ENCODE measurements around the gene CUEDC1. TPM values are rescaled to one million over a fixed set of nuclear protein-coding genes. Genes with fewer than 3 reads are reported as not detected.
A peak's percentile ranks its signal among the peaks of the same experiment; 100 is the strongest.

The CUEDC1 gene
- total and polyA plus RNA-seq, 2 of the 4 experiments (the other 2 are of a cell fraction), result 4.1 to 21.2 TPM

- in situ Hi-C loops (cut with MboI; ENCODE audit: low sequenced_read_pairs), result loop anchor here (5.0 kb wide), 1 partner anchor 705 kb away; no protein-coding TSS in a partner anchor
These were observed 122.7 kb downstream of the CUEDC1 start for GRCh38 chr17:57832314-57833178.

More at GRCh38 chr17:57832314-57833178, 122.7 kb downstream of the CUEDC1 start:
- H3K27me3 ChIP-seq (ENCODE audit: control insufficient read depth, insufficient read depth, low read length), result no peaks in the 10 kb centered on the region
- H2AFZ ChIP-seq (replicated peaks; ENCODE audit: low read length, poor library complexity), result peak overlapping the region; percentile 92
- no peaks in the 10 kb centered on the region for H3K79me1 ChIP-seq (ENCODE audit: low read depth in 1 of 2, low read length in 2 of 2)
- no peaks in the 10 kb centered on the region for H3K9me1 ChIP-seq (ENCODE audit: insufficient read depth, low read length)
- no peak overlapping the region for H2BK20ac ChIP-seq (ENCODE audit: low read depth, low read length)
- no peak overlapping the region for H2BK120ac ChIP-seq (ENCODE audit: low read depth, low read length)
- no peaks in the 10 kb centered on the region for H3K36me3 ChIP-seq (ENCODE audit: control insufficient read depth, insufficient read depth, low read length)
- no peak overlapping the region for H2BK5ac ChIP-seq (ENCODE audit: low read depth, low read length, poor library complexity, severe bottlenecking)
- no peak overlapping the region for H3K4me3 ChIP-seq (ENCODE audit: insufficient read depth, low read depth, low read length)
- CTCF ChIA-PET, result interaction anchor here (0.6 to 1.6 kb wide), 15 partner anchors 13 to 710 kb away, joined by 3 to 6 read pairs (median 3); no protein-coding TSS in a partner anchor
- no peak overlapping the region for H3K23ac ChIP-seq (ENCODE audit: low read depth, low read length)
- no peak overlapping the region for H4K5ac ChIP-seq (ENCODE audit: low read depth, low read length)
- ATAC-seq (ENCODE audit: low read depth), result peak; percentile 6; the same call in 1 of the 2 replicates
- H4K20me1 ChIP-seq (ENCODE audit: insufficient read depth, low read length), result no peaks in the 10 kb centered on the region; the same call in 1 of the 2 replicates
- TF ChIP-seq RAD21 (IDR thresholded peaks at IDR 0.05; ENCODE audit: low read length) (no peak), ELK1 (IDR thresholded peaks at IDR 0.05; ENCODE audit: borderline replicate concordance, low read depth, low read length) (no peak), CEBPB (IDR thresholded peaks at IDR 0.05; ENCODE audit: low read depth, low read length) (no peak), RFX5 (IDR thresholded peaks at IDR 0.05; ENCODE audit: low read depth, low read length) (no peak), MXI1 (IDR thresholded peaks at IDR 0.05; ENCODE audit: borderline replicate concordance, low read depth, low read length) (no peak), FOS (IDR thresholded peaks at IDR 0.05; ENCODE audit: low read depth, low read length) (no peak), CHD1 (IDR thresholded peaks at IDR 0.05; ENCODE audit: low read depth, low read length) (no peak), USF2 (IDR thresholded peaks at IDR 0.05; ENCODE audit: low read depth, low read length) (no peak), SMC3 (IDR thresholded peaks at IDR 0.05; ENCODE audit: low read depth, low read length) (no peak), NFE2L2 (IDR thresholded peaks at IDR 0.05; ENCODE audit: low read depth, low read length) (no peak), POLR2A (IDR thresholded peaks at IDR 0.05; ENCODE audit: low read depth, low read length) (no peak)
- H3K4me2 ChIP-seq (ENCODE audit: low read depth, low read length), result peak overlapping the region; percentile 11
- H3K9me3 ChIP-seq (ENCODE audit: control insufficient read depth, insufficient read depth, low read length), result no peaks in the 10 kb centered on the region
- no peak overlapping the region for H2BK15ac ChIP-seq (ENCODE audit: low read depth, low read length)
- no peak overlapping the region for H3K9ac ChIP-seq (ENCODE audit: low read depth, low read length)
- no peak overlapping the region for H4K91ac ChIP-seq (ENCODE audit: insufficient read depth, low read depth, low read length)
- H3K4me1 ChIP-seq (ENCODE audit: control insufficient read depth, insufficient read depth, low read length), result 0 out of 2 replicates have a peak, but pooled peaks cover 2% of the 10 kb centered on the region
- no peak overlapping the region for H3K4ac ChIP-seq (ENCODE audit: low read depth, low read length)
- intact Hi-C loops (cut with micrococcal nuclease), result loop anchor here (1.0 to 2.0 kb wide), 5 partner anchors 85 to 701 kb away; no protein-coding TSS in a partner anchor
- H3K14ac ChIP-seq (replicated peaks; ENCODE audit: low read depth, low read length), result no peak overlapping the region; the same call in 1 of the 2 replicates
- no peak overlapping the region for H4K8ac ChIP-seq (ENCODE audit: low read depth in 2 of 2, low read length in 2 of 2)
- no peak overlapping the region for H2AK9ac ChIP-seq (replicated peaks; ENCODE audit: low read depth, low read length, poor library complexity)
- no peak overlapping the region for H3K56ac ChIP-seq (ENCODE audit: extremely low read depth, insufficient read depth, low read length)
- H3K27ac ChIP-seq (ENCODE audit: insufficient read depth, low read length), result no peak overlapping the region
- POLR2A ChIA-PET (ENCODE audit: unreplicated experiment), result no interaction called here
- no CpG with 5 or more reads among the region's 12 CpGs for WGBS, 2 experiments (ENCODE audit: extremely low coverage in 2 of 2, insufficient read length in 1 of 2)
- no peak for DNase-seq
- dilution Hi-C loops (cut with HindIII; ENCODE audit: low sequenced_read_pairs, unreplicated experiment), result no loop called here
- BruUV-seq (replicated peaks), result no TSS peak
- H3K18ac ChIP-seq (ENCODE audit: low read depth, low read length), result no peak overlapping the region
- no peak overlapping the region for H2AK5ac ChIP-seq (ENCODE audit: low read depth, low read length)

All from IMR-90 (cell line).